GM18517 (cell line): ENCODE measurements around the gene OGFOD1.
A peak's percentile ranks its signal among the peaks of the same experiment; 100 is the strongest.
"Not testable (repeated sequence)": the region's sequence is repeated elsewhere in the genome, so short reads cannot be mapped to it uniquely, and the experiment has no call there.

Experiments used
- ATAC-seq: cut with Tn5 transposase; IDR thresholded peaks from one replicate; pipeline ENCODE4 v1.9.1; 2021; ENCODE audit warnings: mild to moderate bottlenecking, moderate library complexity; ENCODE audit not compliant: unreplicated experiment

OGFOD1 gene

GRCh38 chr16:56479469-56479868 lies 28.1 kb downstream of the OGFOD1 start:
- ATAC-seq = no peak

- ATAC-seq = no peak
Observed at GRCh38 chr16:56480776-56481467, 29.6 kb downstream of the OGFOD1 start.

GRCh38 chr16:56481468-56482122 lies 30.2 kb downstream of the OGFOD1 start:
- no peak for ATAC-seq

- ATAC-seq = no peak
Observed at GRCh38 chr16:56482683-56483236, 31.4 kb downstream of the OGFOD1 start.

- ATAC-seq = no peak
Observed at GRCh38 chr16:56483394-56483793, 32.0 kb downstream of the OGFOD1 start.

GRCh38 chr16:56488035-56488434 lies 36.7 kb downstream of the OGFOD1 start:
- ATAC-seq = no peak

GRCh38 chr16:56488868-56489267 lies 37.5 kb downstream of the OGFOD1 start:
- not testable (repeated sequence) for ATAC-seq

GRCh38 chr16:56491657-56492261 lies 40.4 kb downstream of the OGFOD1 start:
- ATAC-seq = no peak

GRCh38 chr16:56493126-56493525 lies 41.8 kb downstream of the OGFOD1 start:
- no peak for ATAC-seq

GRCh38 chr16:56493815-56494214 lies 42.5 kb downstream of the OGFOD1 start:
- no peak for ATAC-seq

- no peak for ATAC-seq
Observed at GRCh38 chr16:56505181-56505580, 53.8 kb downstream of the OGFOD1 start.

GRCh38 chr16:56506941-56507340 lies 55.6 kb downstream of the OGFOD1 start:
- ATAC-seq = no peak

GRCh38 chr16:56510544-56510943 lies 59.2 kb downstream of the OGFOD1 start:
- no peak for ATAC-seq

GRCh38 chr16:56512025-56512424 lies 60.7 kb downstream of the OGFOD1 start:
- ATAC-seq = no peak

GRCh38 chr16:56513091-56513490 lies 61.7 kb downstream of the OGFOD1 start:
- no peak for ATAC-seq

GRCh38 chr16:56513972-56514371 lies 62.6 kb downstream of the OGFOD1 start:
- no peak for ATAC-seq

- ATAC-seq = no peak
Observed at GRCh38 chr16:56514845-56515244, 63.5 kb downstream of the OGFOD1 start.

GRCh38 chr16:56515665-56516064 lies 64.3 kb downstream of the OGFOD1 start:
- no peak for ATAC-seq

- no peak for ATAC-seq
Observed at GRCh38 chr16:56517206-56517605, 65.9 kb downstream of the OGFOD1 start.

GRCh38 chr16:56518425-56518824 lies 67.1 kb downstream of the OGFOD1 start:
- no peak for ATAC-seq

GRCh38 chr16:56519459-56520250 lies 68.3 kb downstream of the OGFOD1 start, which contains the start of gene BBS2:
Gene BBS2 (minus strand): TSS chr16:56520024. CDS start chr16:56519862, 162 bp downstream.
- ATAC-seq = peak; percentile 58
